HG02885 (cell line): ENCODE results near the gene THADA.
A peak's percentile ranks its signal among the peaks of the same experiment; 100 is the strongest.

ENCODE experiments used
- ATAC-seq: cut with Tn5 transposase; IDR thresholded peaks from one replicate; pipeline ENCODE4 v1.9.1; 2021; ENCODE audit warnings: mild to moderate bottlenecking; ENCODE audit not compliant: unreplicated experiment, poor library complexity

THADA gene

GRCh38 chr2:43239981-43240765 lies 355.7 kb downstream of the THADA start:
- ATAC-seq, result peak; percentile 67

- no peak for ATAC-seq
These were observed 357.0 kb downstream of the THADA start for GRCh38 chr2:43238813-43239212.

GRCh38 chr2:43238176-43238575 lies 357.7 kb downstream of the THADA start:
- ATAC-seq, result no peak

- no peak for ATAC-seq
These were observed 362.3 kb downstream of the THADA start for GRCh38 chr2:43233218-43234212.

GRCh38 chr2:43230951-43231827 lies 364.6 kb downstream of the THADA start:
- no peak for ATAC-seq

GRCh38 chr2:43230351-43230885 lies 365.4 kb downstream of the THADA start:
- no peak for ATAC-seq

- ATAC-seq, result no peak
These were observed 366.8 kb downstream of the THADA start for GRCh38 chr2:43228756-43229659.

GRCh38 chr2:43228321-43228751 lies 367.5 kb downstream of the THADA start:
- no peak for ATAC-seq

- ATAC-seq, result no peak
These were observed 368.0 kb downstream of the THADA start for GRCh38 chr2:43227830-43228281.

GRCh38 chr2:43226955-43227829 lies 368.6 kb downstream of the THADA start:
- peak; percentile 27 for ATAC-seq

GRCh38 chr2:43226558-43226954 lies 369.3 kb downstream of the THADA start, which contains the start of gene ZFP36L2:
Gene ZFP36L2, minus strand, starts transcription at chr2:43226606. Its CDS starts 291 bp downstream, at chr2:43226315.
- ATAC-seq, result peak; percentile 58

GRCh38 chr2:43225788-43226557 lies 369.9 kb downstream of the THADA start:
- ATAC-seq, result peak; percentile 36

- ATAC-seq, result peak; percentile 0
These were observed 370.6 kb downstream of the THADA start for GRCh38 chr2:43225093-43225787.

- ATAC-seq, result no peak
These were observed 371.2 kb downstream of the THADA start for GRCh38 chr2:43224571-43225092.

- no peak for ATAC-seq
These were observed 371.7 kb downstream of the THADA start for GRCh38 chr2:43224131-43224570.

GRCh38 chr2:43223521-43224001 lies 372.3 kb downstream of the THADA start:
- no peak for ATAC-seq
